Measurements from ENCODE around the gene PFN3. TPM values are rescaled to one million over a fixed set of nuclear protein-coding genes. Genes with fewer than 3 reads are reported as not detected.
A peak's percentile ranks its signal among the peaks of the same experiment; 100 is the strongest.

Gene PFN3
- total and polyA plus RNA-seq, 2 of the 13 experiments (the other 11 are each of a cell fraction or from before 2014, with no cell fraction given): not detected

DNA sequence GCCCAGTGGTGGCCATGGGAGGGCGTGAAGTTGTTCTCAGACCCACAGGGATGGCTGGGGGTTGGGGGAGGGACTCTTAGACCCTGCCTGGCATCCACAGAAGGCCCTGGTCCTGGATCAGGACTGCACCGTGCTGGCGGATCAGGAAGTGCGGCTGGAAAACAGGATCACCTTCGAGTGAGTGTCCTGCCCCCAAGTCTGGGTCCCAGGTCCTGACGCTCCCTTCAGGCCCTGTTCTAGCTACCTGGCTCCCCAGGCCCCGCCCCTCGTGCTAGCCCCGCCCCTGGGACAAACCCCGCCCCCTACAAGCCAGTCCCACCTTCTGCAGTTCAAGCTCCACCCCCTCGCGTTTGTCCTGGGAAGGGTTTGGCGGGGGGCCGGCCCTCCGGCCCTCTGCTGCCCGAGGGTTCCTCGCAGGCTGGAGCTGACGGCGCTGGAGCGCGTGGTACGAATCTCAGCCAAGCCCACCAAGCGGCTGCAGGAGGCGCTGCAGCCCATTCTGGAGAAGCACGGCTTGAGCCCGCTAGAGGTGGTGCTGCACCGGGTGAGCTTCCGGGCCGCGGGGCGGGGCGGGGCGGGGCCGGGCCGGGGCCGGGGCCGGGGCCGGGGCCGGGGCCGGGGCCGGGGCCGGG, 29.9 kb downstream of the PFN3 start (continued):
- TF ChIP-seq, protein P1, sequence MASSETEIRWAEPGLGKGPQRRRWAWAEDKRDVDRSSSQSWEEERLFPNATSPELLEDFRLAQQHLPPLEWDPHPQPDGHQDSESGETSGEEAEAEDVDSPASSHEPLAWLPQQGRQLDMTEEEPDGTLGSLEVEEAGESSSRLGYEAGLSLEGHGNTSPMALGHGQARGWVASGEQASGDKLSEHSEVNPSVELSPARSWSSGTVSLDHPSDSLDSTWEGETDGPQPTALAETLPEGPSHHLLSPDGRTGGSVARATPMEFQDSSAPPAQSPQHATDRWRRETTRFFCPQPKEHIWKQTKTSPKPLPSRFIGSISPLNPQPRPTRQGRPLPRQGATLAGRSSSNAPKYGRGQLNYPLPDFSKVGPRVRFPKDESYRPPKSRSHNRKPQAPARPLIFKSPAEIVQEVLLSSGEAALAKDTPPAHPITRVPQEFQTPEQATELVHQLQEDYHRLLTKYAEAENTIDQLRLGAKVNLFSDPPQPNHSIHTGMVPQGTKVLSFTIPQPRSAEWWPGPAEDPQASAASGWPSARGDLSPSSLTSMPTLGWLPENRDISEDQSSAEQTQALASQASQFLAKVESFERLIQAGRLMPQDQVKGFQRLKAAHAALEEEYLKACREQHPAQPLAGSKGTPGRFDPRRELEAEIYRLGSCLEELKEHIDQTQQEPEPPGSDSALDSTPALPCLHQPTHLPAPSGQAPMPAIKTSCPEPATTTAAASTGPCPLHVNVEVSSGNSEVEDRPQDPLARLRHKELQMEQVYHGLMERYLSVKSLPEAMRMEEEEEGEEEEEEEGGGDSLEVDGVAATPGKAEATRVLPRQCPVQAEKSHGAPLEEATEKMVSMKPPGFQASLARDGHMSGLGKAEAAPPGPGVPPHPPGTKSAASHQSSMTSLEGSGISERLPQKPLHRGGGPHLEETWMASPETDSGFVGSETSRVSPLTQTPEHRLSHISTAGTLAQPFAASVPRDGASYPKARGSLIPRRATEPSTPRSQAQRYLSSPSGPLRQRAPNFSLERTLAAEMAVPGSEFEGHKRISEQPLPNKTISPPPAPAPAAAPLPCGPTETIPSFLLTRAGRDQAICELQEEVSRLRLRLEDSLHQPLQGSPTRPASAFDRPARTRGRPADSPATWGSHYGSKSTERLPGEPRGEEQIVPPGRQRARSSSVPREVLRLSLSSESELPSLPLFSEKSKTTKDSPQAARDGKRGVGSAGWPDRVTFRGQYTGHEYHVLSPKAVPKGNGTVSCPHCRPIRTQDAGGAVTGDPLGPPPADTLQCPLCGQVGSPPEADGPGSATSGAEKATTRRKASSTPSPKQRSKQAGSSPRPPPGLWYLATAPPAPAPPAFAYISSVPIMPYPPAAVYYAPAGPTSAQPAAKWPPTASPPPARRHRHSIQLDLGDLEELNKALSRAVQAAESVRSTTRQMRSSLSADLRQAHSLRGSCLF (CRISPR knock-in tag; IDR thresholded peaks at IDR 0.05; ENCODE audit: borderline replicate concordance): no peak
- peak; percentile 41; the same call in 1 of the 2 replicates for TF ChIP-seq HNRNPL (IDR thresholded peaks at IDR 0.05; ENCODE audit: low read depth, low read length)
- TF ChIP-seq RAD21 (CRISPR knock-in tag; IDR thresholded peaks at IDR 0.05): peak; percentile 95
- no peak for TF ChIP-seq AGO1 (IDR thresholded peaks at IDR 0.05; ENCODE audit: low read depth, low read length, poor library complexity, severe bottlenecking)
- no peak for TF ChIP-seq ZNF180 (CRISPR knock-in tag; IDR thresholded peaks at IDR 0.05; ENCODE audit: borderline replicate concordance, low read depth)
- no peak for TF ChIP-seq HMG20B (CRISPR knock-in tag; conservative IDR thresholded peaks at IDR 0.05)
- TF ChIP-seq FOXA3 (CRISPR knock-in tag; IDR thresholded peaks at IDR 0.05): peak; percentile 62
- TF ChIP-seq, protein P2, sequence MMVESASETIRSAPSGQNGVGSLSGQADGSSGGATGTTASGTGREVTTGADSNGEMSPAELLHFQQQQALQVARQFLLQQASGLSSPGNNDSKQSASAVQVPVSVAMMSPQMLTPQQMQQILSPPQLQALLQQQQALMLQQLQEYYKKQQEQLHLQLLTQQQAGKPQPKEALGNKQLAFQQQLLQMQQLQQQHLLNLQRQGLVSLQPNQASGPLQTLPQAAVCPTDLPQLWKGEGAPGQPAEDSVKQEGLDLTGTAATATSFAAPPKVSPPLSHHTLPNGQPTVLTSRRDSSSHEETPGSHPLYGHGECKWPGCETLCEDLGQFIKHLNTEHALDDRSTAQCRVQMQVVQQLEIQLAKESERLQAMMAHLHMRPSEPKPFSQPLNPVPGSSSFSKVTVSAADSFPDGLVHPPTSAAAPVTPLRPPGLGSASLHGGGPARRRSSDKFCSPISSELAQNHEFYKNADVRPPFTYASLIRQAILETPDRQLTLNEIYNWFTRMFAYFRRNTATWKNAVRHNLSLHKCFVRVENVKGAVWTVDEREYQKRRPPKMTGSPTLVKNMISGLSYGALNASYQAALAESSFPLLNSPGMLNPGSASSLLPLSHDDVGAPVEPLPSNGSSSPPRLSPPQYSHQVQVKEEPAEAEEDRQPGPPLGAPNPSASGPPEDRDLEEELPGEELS (CRISPR knock-in tag; IDR thresholded peaks at IDR 0.05): peak; percentile 60; the same call in 1 of the 2 replicates
- TF ChIP-seq BRCA1 (CRISPR knock-in tag; IDR thresholded peaks at IDR 0.05): 0 out of 2 replicates have a peak, but pooled peaks have one; percentile 17
- TF ChIP-seq ZNF563 (CRISPR knock-in tag; IDR thresholded peaks at IDR 0.05): peak; percentile 58; the same call in 1 of the 2 replicates
- peak; percentile 72; the same call in 1 of the 2 replicates for TF ChIP-seq ZFX (CRISPR knock-in tag; IDR thresholded peaks at IDR 0.05; ENCODE audit: low read depth)
- peak; percentile 68; the same call in 1 of the 2 replicates for TF ChIP-seq ZNF792 (CRISPR knock-in tag; IDR thresholded peaks at IDR 0.05)
- peak; percentile 74 for TF ChIP-seq THAP11 (CRISPR knock-in tag; IDR thresholded peaks at IDR 0.05)
- no peak for TF ChIP-seq NFE2 (CRISPR knock-in tag; IDR thresholded peaks at IDR 0.05)
- no peak for TF ChIP-seq DR1 (CRISPR knock-in tag; IDR thresholded peaks at IDR 0.05)
- TF ChIP-seq, protein P3, sequence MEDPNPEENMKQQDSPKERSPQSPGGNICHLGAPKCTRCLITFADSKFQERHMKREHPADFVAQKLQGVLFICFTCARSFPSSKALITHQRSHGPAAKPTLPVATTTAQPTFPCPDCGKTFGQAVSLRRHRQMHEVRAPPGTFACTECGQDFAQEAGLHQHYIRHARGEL (CRISPR knock-in tag; IDR thresholded peaks at IDR 0.05): no peak
- no peak for TF ChIP-seq ZNF761 (CRISPR knock-in tag; conservative IDR thresholded peaks at IDR 0.05)
- peak; percentile 90 for TF ChIP-seq ARNT2 (CRISPR knock-in tag; IDR thresholded peaks at IDR 0.05; ENCODE audit: low read depth)
- no peak for TF ChIP-seq RARA (CRISPR knock-in tag; IDR thresholded peaks at IDR 0.05)
- TF ChIP-seq PAWR (CRISPR knock-in tag; IDR thresholded peaks at IDR 0.05; ENCODE audit: borderline replicate concordance): no peak
- TF ChIP-seq ZNF605 (CRISPR knock-in tag; IDR thresholded peaks at IDR 0.05): no peak; the same call in 1 of the 2 replicates
- TF ChIP-seq, protein P4, sequence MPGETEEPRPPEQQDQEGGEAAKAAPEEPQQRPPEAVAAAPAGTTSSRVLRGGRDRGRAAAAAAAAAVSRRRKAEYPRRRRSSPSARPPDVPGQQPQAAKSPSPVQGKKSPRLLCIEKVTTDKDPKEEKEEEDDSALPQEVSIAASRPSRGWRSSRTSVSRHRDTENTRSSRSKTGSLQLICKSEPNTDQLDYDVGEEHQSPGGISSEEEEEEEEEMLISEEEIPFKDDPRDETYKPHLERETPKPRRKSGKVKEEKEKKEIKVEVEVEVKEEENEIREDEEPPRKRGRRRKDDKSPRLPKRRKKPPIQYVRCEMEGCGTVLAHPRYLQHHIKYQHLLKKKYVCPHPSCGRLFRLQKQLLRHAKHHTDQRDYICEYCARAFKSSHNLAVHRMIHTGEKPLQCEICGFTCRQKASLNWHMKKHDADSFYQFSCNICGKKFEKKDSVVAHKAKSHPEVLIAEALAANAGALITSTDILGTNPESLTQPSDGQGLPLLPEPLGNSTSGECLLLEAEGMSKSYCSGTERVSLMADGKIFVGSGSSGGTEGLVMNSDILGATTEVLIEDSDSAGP (CRISPR knock-in tag; IDR thresholded peaks at IDR 0.05; ENCODE audit: borderline replicate concordance): peak; percentile 33; the same call in 1 of the 2 replicates

Measured in HepG2 (cell line).